HPDE6-E6E7 (cell line): ENCODE data around the gene PDPR.
"Not testable (repeated sequence)": the region's sequence is repeated elsewhere in the genome, so short reads cannot be mapped to it uniquely, and the experiment has no call there.

Experiments used
- DNase-seq: peaks from one replicate; pipeline ENCODE4 v3.0.0; 2011; ENCODE audit warnings: missing footprints; ENCODE audit errors: extremely low spot score

The PDPR gene

GRCh38 chr16:70128844-70129243, 14.7 kb downstream of the PDPR start:
- not testable (repeated sequence) for DNase-seq

GRCh38 chr16:70135796-70136195, 21.7 kb downstream of the PDPR start:
- not testable (repeated sequence) for DNase-seq

- not testable (repeated sequence) for DNase-seq
Measured at GRCh38 chr16:70136595-70136994, 22.5 kb downstream of the PDPR start.

- DNase-seq, result not testable (repeated sequence)
Measured at GRCh38 chr16:70142739-70143138, 28.6 kb downstream of the PDPR start.

GRCh38 chr16:70143231-70143895, 29.2 kb downstream of the PDPR start:
- DNase-seq, result not testable (repeated sequence)

- not testable (repeated sequence) for DNase-seq
Measured at GRCh38 chr16:70147853-70148252, 33.7 kb downstream of the PDPR start.

- DNase-seq, result not testable (repeated sequence)
Measured at GRCh38 chr16:70148453-70148852, 34.3 kb downstream of the PDPR start.

- not testable (repeated sequence) for DNase-seq
Measured at GRCh38 chr16:70149296-70149695, 35.2 kb downstream of the PDPR start.

- peak; percentile 54 for DNase-seq
Measured at GRCh38 chr16:70151391-70151790, 37.3 kb downstream of the PDPR start.

GRCh38 chr16:70151941-70152509, 37.9 kb downstream of the PDPR start:
- peak; percentile 83 for DNase-seq

- DNase-seq, result no peak
Measured at GRCh38 chr16:70152578-70153302, 38.6 kb downstream of the PDPR start.

- not testable (repeated sequence) for DNase-seq
Measured at GRCh38 chr16:70154736-70155135, 40.6 kb downstream of the PDPR start.

GRCh38 chr16:70156207-70156978, 42.3 kb downstream of the PDPR start:
- no peak for DNase-seq

- DNase-seq, result no peak
Measured at GRCh38 chr16:70157105-70157476, 43.0 kb downstream of the PDPR start.

GRCh38 chr16:70157477-70158260, 43.5 kb downstream of the PDPR start:
- no peak for DNase-seq

- peak; percentile 33 for DNase-seq
Measured at GRCh38 chr16:70158261-70158939, 44.3 kb downstream of the PDPR start.

GRCh38 chr16:70159355-70160348, 45.5 kb downstream of the PDPR start:
- DNase-seq, result no peak

- DNase-seq, result no peak
Measured at GRCh38 chr16:70160388-70160787, 46.3 kb downstream of the PDPR start.

GRCh38 chr16:70160821-70161220, 46.7 kb downstream of the PDPR start:
- no peak for DNase-seq

- no peak for DNase-seq
Measured at GRCh38 chr16:70161350-70161749, 47.2 kb downstream of the PDPR start.
